WTC11 (cell line): Measurements from ENCODE around the gene PPP3CA. TPM values are rescaled to one million over a fixed set of nuclear protein-coding genes. Genes with fewer than 3 reads are reported as not detected.

Source experiments
- ATAC-seq: fragments of 200-7000 bp; cut with Tn5 transposase; 2 replicates; pipeline ENCODE4 v1.10.0; 2021; ENCODE audit warnings: mild to moderate bottlenecking, moderate library complexity
- CTCF ChIA-PET: fragments of 300-600 bp; sonication (Branson Sonifier 250); formaldehyde crosslinking; loops from one replicate; lab custom pipeline; 2021; ENCODE audit warnings: antibody characterized with exemption; lab: Charles Lee
- POLR2A ChIA-PET: fragments of 350-600 bp; sonication (Branson Sonifier 250); formaldehyde crosslinking; loops from one replicate; lab custom pipeline; 2021; ENCODE audit warnings: antibody characterized with exemption; lab: Charles Lee
- DNase-seq: peaks from one replicate; pipeline ENCODE4 v3.0.0; 2021; ENCODE audit warnings: low spot score
- H3K27ac Mint-ChIP-seq: 2 replicates; pipeline ENCODE4 v1.8.0; 2021; ENCODE audit warnings: mixed read lengths
- H3K27me3 Mint-ChIP-seq: 2 replicates; pipeline ENCODE4 v1.8.0; 2021; ENCODE audit warnings: low read depth, mild to moderate bottlenecking, moderate library complexity, mixed read lengths
- H3K36me3 Mint-ChIP-seq: 2 replicates; pipeline ENCODE4 v1.8.0; 2021; ENCODE audit warnings: mixed read lengths
- H3K4me1 Mint-ChIP-seq: 2 replicates; pipeline ENCODE4 v1.8.0; 2022; ENCODE audit warnings: mixed read lengths
- H3K4me3 Mint-ChIP-seq: 2 replicates; pipeline ENCODE4 v1.8.0; 2021; ENCODE audit warnings: mild to moderate bottlenecking, moderate library complexity, mixed read lengths
- H3K9me3 Mint-ChIP-seq: 2 replicates; pipeline ENCODE4 v1.8.0; 2021; ENCODE audit warnings: mixed read lengths
- CREM ChIP-seq: sonication (generic); formaldehyde crosslinking; IDR thresholded peaks from 2 replicates; pipeline ENCODE4 v1.8.1; 2022; ENCODE audit warnings: mild to moderate bottlenecking, missing genetic modification reagents, moderate library complexity
- EMX1 ChIP-seq: fragments of 250-450 bp; sonication (Bioruptor Pico); IDR thresholded peaks from 2 replicates; pipeline ENCODE4 v1.8.0; 2021; ENCODE audit warnings: mild to moderate bottlenecking
- ESRRA ChIP-seq: sonication (generic); formaldehyde crosslinking; IDR thresholded peaks from 2 replicates; pipeline ENCODE4 v1.8.1; 2022; ENCODE audit warnings: mild to moderate bottlenecking, missing genetic modification reagents, borderline replicate concordance
- FOXJ3 ChIP-seq: sonication (generic); formaldehyde crosslinking; IDR thresholded peaks from 2 replicates; pipeline ENCODE4 v1.9.0; 2021; ENCODE audit warnings: missing genetic modification reagents, mild to moderate bottlenecking, borderline replicate concordance
- FOXP1 ChIP-seq: sonication (generic); formaldehyde crosslinking; IDR thresholded peaks from 2 replicates; pipeline ENCODE4 v1.8.0; 2022; ENCODE audit warnings: missing genetic modification reagents, mild to moderate bottlenecking, moderate library complexity, borderline replicate concordance
- GRHL2 ChIP-seq: fragments of 250-450 bp; sonication (Bioruptor Pico); IDR thresholded peaks from 2 replicates; pipeline ENCODE4 v1.8.0; 2022; ENCODE audit warnings: mild to moderate bottlenecking, moderate library complexity; ENCODE audit not compliant: insufficient replicate concordance, severe bottlenecking
- GTF2I ChIP-seq: fragments of 250-450 bp; sonication (Bioruptor Pico); conservative IDR thresholded peaks from 2 replicates; pipeline ENCODE4 v1.4.0; 2021; ENCODE audit warnings: mild to moderate bottlenecking
- NFE2L1 ChIP-seq: sonication (generic); formaldehyde crosslinking; IDR thresholded peaks from 2 replicates; pipeline ENCODE4 v1.8.1; 2023; ENCODE audit warnings: missing genetic modification reagents
- RORB ChIP-seq: fragments of 250-450 bp; sonication (Bioruptor Pico); IDR thresholded peaks from 2 replicates; pipeline ENCODE4 v1.9.0; 2021; ENCODE audit warnings: mild to moderate bottlenecking
- ZNF121 ChIP-seq: sonication (generic); formaldehyde crosslinking; IDR thresholded peaks from 2 replicates; pipeline ENCODE4 v1.8.0; 2023; ENCODE audit warnings: missing genetic modification reagents
- total RNA-seq: library from RNA; stranded (reverse); gene quantifications from 3 replicates; pipeline ENCODE4 v1.2.3, GENCODE V29; 2021
- TF ChIP-seq, protein P1 (sequence below): fragments of 250-450 bp; sonication (Bioruptor Pico); IDR thresholded peaks from 2 replicates; pipeline ENCODE4 v1.9.0; 2021; ENCODE audit warnings: mild to moderate bottlenecking
- TF ChIP-seq, protein P2 (sequence below): sonication (generic); formaldehyde crosslinking; IDR thresholded peaks from 2 replicates; pipeline ENCODE4 v1.8.1; 2022; ENCODE audit warnings: low read depth, missing genetic modification reagents, borderline replicate concordance
- TF ChIP-seq, protein P3 (sequence below): fragments of 250-450 bp; sonication (Bioruptor Pico); IDR thresholded peaks from 2 replicates; pipeline ENCODE4 v1.9.0; 2021; ENCODE audit warnings: mild to moderate bottlenecking, borderline replicate concordance
- TF ChIP-seq, protein P4 (sequence below): fragments of 250-450 bp; sonication (Bioruptor Pico); IDR thresholded peaks from 2 replicates; pipeline ENCODE4 v1.8.0; 2021; ENCODE audit warnings: mild to moderate bottlenecking
- TF ChIP-seq, protein P5 (sequence below): fragments of 250-450 bp; sonication (Bioruptor Pico); conservative IDR thresholded peaks from 2 replicates; pipeline ENCODE4 v1.9.0; 2021; ENCODE audit warnings: mild to moderate bottlenecking
- TF ChIP-seq, protein P6 (sequence below): fragments of 250-450 bp; sonication (Bioruptor Pico); IDR thresholded peaks from 2 replicates; pipeline ENCODE4 v2.1.2; 2022; ENCODE audit warnings: mild to moderate bottlenecking, moderate library complexity
- TF ChIP-seq, protein P7 (sequence below): sonication (generic); formaldehyde crosslinking; IDR thresholded peaks from 2 replicates; pipeline ENCODE4 v1.8.1; 2023; ENCODE audit warnings: mild to moderate bottlenecking, missing genetic modification reagents, borderline replicate concordance

The PPP3CA gene
- total RNA-seq, 1 experiment from 2014 or later = 41.6 TPM

DNA sequence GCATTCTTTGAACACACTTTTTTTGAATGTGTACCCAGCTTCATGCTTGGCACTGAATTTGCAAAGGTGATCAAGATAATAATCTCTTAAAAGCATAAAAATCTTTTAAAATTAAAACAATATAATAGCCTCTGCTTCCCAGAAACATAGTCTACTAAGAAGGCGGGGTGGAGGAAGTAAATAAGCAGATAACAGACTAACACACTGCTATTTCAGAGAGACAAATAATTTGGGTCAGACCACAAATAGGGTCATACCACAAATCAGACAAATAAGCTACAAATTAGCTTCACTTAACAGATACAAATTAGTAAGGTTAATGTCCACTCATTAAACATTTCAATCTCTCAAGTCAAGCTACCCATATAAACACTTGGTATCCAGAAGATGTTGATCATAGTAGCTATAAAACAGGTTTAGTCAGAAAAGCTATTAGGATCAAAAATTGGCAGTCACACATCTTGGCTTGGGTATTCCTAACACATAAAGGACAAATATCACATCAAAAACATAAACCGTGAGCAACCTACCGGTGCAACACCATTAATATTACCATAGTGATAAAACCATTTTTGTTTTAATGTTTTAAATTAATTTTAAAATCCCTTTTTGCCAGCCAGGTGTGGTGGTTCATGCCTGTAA is 47.3 kb downstream of the PPP3CA start (continued):
- no peak for TF ChIP-seq FOXJ3 (CRISPR knock-in tag)
- no peak for TF ChIP-seq RORB
- TF ChIP-seq NFE2L1 (CRISPR knock-in tag) = no peak
- TF ChIP-seq ESRRA (CRISPR knock-in tag) = no peak

DNA sequence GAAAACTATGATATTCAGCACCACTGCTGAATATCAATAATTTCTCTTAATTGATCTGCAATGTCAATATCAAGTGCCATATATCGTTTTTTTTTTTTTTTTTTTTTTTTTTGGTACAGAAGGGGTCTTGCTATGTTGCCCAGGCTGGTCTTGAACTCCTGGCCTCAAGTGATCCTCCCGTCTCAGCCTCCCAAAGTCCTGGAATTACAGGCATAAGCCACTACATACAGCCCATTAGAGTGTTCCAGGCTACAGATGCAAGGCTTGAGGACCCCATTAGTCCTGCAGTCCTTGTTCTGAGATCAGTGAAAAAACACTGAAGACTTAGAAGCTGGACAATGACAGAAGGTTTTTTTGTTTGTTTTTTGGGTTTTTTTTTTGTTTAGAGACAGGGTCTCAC is 48.3 kb downstream of the PPP3CA start:
- Mint-ChIP-seq H3K36me3 (no peaks in the 10 kb centered on the region), H3K4me1 (peaks cover 3% of the 10 kb centered on the region; the same call in 1 of the 2 replicates), H3K9me3 (no peaks in the 10 kb centered on the region)
- no peak for ATAC-seq
- no peak for DNase-seq
- POLR2A ChIA-PET = no interaction called here
- CTCF ChIA-PET = no interaction called here
- TF ChIP-seq, protein P1, sequence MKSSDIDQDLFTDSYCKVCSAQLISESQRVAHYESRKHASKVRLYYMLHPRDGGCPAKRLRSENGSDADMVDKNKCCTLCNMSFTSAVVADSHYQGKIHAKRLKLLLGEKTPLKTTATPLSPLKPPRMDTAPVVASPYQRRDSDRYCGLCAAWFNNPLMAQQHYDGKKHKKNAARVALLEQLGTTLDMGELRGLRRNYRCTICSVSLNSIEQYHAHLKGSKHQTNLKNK = no peak
- TF ChIP-seq, protein P2, sequence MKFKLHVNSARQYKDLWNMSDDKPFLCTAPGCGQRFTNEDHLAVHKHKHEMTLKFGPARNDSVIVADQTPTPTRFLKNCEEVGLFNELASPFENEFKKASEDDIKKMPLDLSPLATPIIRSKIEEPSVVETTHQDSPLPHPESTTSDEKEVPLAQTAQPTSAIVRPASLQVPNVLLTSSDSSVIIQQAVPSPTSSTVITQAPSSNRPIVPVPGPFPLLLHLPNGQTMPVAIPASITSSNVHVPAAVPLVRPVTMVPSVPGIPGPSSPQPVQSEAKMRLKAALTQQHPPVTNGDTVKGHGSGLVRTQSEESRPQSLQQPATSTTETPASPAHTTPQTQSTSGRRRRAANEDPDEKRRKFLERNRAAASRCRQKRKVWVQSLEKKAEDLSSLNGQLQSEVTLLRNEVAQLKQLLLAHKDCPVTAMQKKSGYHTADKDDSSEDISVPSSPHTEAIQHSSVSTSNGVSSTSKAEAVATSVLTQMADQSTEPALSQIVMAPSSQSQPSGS (CRISPR knock-in tag) = no peak
- TF ChIP-seq, protein P3, sequence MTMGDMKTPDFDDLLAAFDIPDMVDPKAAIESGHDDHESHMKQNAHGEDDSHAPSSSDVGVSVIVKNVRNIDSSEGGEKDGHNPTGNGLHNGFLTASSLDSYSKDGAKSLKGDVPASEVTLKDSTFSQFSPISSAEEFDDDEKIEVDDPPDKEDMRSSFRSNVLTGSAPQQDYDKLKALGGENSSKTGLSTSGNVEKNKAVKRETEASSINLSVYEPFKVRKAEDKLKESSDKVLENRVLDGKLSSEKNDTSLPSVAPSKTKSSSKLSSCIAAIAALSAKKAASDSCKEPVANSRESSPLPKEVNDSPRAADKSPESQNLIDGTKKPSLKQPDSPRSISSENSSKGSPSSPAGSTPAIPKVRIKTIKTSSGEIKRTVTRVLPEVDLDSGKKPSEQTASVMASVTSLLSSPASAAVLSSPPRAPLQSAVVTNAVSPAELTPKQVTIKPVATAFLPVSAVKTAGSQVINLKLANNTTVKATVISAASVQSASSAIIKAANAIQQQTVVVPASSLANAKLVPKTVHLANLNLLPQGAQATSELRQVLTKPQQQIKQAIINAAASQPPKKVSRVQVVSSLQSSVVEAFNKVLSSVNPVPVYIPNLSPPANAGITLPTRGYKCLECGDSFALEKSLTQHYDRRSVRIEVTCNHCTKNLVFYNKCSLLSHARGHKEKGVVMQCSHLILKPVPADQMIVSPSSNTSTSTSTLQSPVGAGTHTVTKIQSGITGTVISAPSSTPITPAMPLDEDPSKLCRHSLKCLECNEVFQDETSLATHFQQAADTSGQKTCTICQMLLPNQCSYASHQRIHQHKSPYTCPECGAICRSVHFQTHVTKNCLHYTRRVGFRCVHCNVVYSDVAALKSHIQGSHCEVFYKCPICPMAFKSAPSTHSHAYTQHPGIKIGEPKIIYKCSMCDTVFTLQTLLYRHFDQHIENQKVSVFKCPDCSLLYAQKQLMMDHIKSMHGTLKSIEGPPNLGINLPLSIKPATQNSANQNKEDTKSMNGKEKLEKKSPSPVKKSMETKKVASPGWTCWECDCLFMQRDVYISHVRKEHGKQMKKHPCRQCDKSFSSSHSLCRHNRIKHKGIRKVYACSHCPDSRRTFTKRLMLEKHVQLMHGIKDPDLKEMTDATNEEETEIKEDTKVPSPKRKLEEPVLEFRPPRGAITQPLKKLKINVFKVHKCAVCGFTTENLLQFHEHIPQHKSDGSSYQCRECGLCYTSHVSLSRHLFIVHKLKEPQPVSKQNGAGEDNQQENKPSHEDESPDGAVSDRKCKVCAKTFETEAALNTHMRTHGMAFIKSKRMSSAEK (CRISPR knock-in tag) = no peak
- TF ChIP-seq GRHL2 (no peak), ZNF121 (CRISPR knock-in tag) (peak; percentile 84)
- TF ChIP-seq, all 79 proteins: peak for 1
- H3K27me3 Mint-ChIP-seq = no peaks in the 10 kb centered on the region
- H3K27ac Mint-ChIP-seq = no peak overlapping the region
- H3K4me3 Mint-ChIP-seq = no peak overlapping the region

DNA sequence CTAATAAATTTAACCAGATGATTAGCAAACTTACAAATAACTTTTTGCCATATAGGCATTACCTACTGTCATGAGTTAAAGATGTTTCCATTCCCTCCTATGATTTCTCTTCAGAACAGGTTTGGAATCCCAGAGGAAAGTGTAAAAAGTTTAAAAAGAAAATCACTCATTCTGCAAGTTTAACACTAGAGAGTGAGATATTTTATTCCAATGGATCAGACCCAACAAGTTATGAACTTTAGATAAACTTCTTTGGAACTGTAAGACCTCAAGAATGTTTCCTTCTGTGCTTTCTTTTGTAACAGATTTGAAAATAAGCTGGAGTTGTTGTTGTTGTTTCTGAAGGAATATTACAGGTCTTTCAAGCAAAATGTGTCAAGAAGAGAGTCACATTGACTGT is 51.6 kb downstream of the PPP3CA start:
- Mint-ChIP-seq H3K27me3 (no peaks in the 10 kb centered on the region), H3K27ac (0 out of 2 replicates have a peak overlapping the region, but pooled peaks have one; percentile 33), H3K36me3 (no peaks in the 10 kb centered on the region), H3K9me3 (no peaks in the 10 kb centered on the region), H3K4me3 (no peak overlapping the region), H3K4me1 (peaks cover 13% of the 10 kb centered on the region)
- no peak for ATAC-seq
- no peak for DNase-seq
- ChIA-PET CTCF (interaction anchor here (0.7 kb wide), 2 partner anchors 66 to 1386 kb away, joined by 4 read pairs; no protein-coding TSS in a partner anchor), POLR2A (interaction anchor here (0.5 kb wide), 1 partner anchor 874 kb away, joined by 5 read pairs; no protein-coding TSS in a partner anchor)
- TF ChIP-seq, protein P4, sequence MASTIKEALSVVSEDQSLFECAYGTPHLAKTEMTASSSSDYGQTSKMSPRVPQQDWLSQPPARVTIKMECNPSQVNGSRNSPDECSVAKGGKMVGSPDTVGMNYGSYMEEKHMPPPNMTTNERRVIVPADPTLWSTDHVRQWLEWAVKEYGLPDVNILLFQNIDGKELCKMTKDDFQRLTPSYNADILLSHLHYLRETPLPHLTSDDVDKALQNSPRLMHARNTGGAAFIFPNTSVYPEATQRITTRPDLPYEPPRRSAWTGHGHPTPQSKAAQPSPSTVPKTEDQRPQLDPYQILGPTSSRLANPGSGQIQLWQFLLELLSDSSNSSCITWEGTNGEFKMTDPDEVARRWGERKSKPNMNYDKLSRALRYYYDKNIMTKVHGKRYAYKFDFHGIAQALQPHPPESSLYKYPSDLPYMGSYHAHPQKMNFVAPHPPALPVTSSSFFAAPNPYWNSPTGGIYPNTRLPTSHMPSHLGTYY = no peak
- TF ChIP-seq GRHL2 = no peak
- TF ChIP-seq, protein P5, sequence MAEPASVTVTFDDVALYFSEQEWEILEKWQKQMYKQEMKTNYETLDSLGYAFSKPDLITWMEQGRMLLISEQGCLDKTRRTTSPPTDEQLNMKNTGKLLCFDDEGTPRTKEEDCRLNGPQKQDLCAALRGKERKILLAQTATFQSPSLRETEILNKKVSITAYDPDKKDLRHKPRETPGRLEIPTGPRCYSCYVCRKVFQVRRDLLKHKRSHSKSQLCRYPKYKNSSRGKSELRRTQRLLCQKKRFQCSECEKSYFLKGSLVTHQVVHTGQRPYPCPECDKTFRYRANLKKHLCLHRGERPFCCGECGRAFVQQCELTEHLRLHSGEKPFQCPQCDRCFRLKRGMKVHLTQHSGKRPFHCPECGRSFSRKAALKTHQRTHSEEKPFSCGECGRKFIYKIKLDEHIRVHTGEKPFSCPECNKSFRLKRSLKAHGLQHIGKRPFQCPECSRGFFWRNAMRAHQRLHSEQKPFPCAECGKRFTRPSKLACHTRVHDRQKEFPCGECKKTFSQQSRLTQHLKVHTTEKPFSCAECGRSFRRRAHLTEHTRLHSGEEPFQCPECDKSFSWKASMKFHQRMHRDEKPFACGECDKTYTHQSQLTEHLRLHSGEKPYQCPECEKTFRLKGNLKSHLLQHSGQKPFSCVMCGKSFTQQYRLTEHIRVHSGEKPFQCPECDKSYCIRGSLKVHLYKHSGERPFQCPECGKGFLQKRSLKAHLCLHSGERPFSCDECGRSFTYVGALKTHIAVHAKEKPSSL (CRISPR knock-in tag) = no peak
- TF ChIP-seq FOXP1 (CRISPR knock-in tag) = no peak
- TF ChIP-seq CREM = no peak
- TF ChIP-seq GTF2I (CRISPR knock-in tag) = no peak
- no peak for TF ChIP-seq EMX1 (CRISPR knock-in tag)
- TF ChIP-seq, protein P6, sequence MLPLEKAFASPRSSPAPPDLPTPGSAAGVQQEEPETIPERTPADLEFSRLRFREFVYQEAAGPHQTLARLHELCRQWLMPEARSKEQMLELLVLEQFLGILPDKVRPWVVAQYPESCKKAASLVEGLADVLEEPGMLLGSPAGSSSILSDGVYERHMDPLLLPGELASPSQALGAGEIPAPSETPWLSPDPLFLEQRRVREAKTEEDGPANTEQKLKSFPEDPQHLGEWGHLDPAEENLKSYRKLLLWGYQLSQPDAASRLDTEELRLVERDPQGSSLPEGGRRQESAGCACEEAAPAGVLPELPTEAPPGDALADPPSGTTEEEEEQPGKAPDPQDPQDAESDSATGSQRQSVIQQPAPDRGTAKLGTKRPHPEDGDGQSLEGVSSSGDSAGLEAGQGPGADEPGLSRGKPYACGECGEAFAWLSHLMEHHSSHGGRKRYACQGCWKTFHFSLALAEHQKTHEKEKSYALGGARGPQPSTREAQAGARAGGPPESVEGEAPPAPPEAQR = no peak
- TF ChIP-seq, protein P7, sequence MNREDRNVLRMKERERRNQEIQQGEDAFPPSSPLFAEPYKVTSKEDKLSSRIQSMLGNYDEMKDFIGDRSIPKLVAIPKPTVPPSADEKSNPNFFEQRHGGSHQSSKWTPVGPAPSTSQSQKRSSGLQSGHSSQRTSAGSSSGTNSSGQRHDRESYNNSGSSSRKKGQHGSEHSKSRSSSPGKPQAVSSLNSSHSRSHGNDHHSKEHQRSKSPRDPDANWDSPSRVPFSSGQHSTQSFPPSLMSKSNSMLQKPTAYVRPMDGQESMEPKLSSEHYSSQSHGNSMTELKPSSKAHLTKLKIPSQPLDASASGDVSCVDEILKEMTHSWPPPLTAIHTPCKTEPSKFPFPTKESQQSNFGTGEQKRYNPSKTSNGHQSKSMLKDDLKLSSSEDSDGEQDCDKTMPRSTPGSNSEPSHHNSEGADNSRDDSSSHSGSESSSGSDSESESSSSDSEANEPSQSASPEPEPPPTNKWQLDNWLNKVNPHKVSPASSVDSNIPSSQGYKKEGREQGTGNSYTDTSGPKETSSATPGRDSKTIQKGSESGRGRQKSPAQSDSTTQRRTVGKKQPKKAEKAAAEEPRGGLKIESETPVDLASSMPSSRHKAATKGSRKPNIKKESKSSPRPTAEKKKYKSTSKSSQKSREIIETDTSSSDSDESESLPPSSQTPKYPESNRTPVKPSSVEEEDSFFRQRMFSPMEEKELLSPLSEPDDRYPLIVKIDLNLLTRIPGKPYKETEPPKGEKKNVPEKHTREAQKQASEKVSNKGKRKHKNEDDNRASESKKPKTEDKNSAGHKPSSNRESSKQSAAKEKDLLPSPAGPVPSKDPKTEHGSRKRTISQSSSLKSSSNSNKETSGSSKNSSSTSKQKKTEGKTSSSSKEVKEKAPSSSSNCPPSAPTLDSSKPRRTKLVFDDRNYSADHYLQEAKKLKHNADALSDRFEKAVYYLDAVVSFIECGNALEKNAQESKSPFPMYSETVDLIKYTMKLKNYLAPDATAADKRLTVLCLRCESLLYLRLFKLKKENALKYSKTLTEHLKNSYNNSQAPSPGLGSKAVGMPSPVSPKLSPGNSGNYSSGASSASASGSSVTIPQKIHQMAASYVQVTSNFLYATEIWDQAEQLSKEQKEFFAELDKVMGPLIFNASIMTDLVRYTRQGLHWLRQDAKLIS = no peak
